Measurements from ENCODE around the gene SULT1E1.

Gene SULT1E1

GRCh38 chr4:69860052-69860451, at the start of gene SULT1E1:
SULT1E1 (minus strand) TSS chr4:69860145; CDS start chr4:69857644, 2,501 bp downstream.
- H3K9me3 Mint-ChIP-seq: no peaks in the 10 kb centered on the region
- H3K4me1 Mint-ChIP-seq (ENCODE audit: low read depth): no peaks in the 10 kb centered on the region
- no peak within 1 kb of the TSS for H3K27ac Mint-ChIP-seq
- H3K27me3 Mint-ChIP-seq (ENCODE audit: low read depth): peaks cover 3% of the 10 kb centered on the region
- H3K36me3 Mint-ChIP-seq (ENCODE audit: low read depth): no peaks in the 10 kb centered on the region
- H3K4me3 Mint-ChIP-seq: no peak within 1 kb of the TSS

DNA sequence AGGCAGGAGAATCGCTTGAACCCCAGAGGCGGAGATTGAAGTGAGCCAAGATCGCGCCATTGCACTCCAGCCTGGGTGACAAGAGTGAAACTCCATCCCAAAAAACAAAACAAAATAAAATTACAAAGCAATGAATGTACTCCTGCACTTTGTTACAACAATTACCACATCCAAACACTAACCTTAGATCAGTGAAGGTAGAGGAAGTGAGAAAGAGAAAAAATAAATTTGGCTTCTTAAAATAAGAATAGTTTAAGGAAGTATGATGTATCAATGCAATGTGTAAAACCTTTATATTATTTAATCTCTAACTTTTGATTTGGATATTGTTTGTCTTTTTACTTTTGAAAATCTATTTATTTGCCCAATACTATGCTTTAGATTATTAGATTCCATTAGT, 49.2 kb upstream of the SULT1E1 start:
- H3K4me1 Mint-ChIP-seq (ENCODE audit: low read depth): peaks cover 1% of the 10 kb centered on the region
- peaks cover 4% of the 10 kb centered on the region for H3K27me3 Mint-ChIP-seq (ENCODE audit: low read depth)
- no peak overlapping the region for H3K4me3 Mint-ChIP-seq
- H3K27ac Mint-ChIP-seq: no peak overlapping the region
- no peaks in the 10 kb centered on the region for H3K9me3 Mint-ChIP-seq
- H3K36me3 Mint-ChIP-seq (ENCODE audit: low read depth): no peaks in the 10 kb centered on the region

- Mint-ChIP-seq H3K4me3 (no peak overlapping the region), H3K27ac (no peak overlapping the region), H3K9me3 (no peaks in the 10 kb centered on the region), H3K36me3 (ENCODE audit: low read depth) (no peaks in the 10 kb centered on the region), H3K4me1 (ENCODE audit: low read depth) (peaks cover 1% of the 10 kb centered on the region), H3K27me3 (ENCODE audit: low read depth) (peaks cover 4% of the 10 kb centered on the region)
Measured at GRCh38 chr4:69907151-69907550, 47.2 kb upstream of the SULT1E1 start.

- H3K36me3 Mint-ChIP-seq (ENCODE audit: low read depth): no peaks in the 10 kb centered on the region
- no peaks in the 10 kb centered on the region for H3K4me1 Mint-ChIP-seq (ENCODE audit: low read depth)
- H3K27ac Mint-ChIP-seq: no peak overlapping the region
- H3K4me3 Mint-ChIP-seq: no peak overlapping the region
- H3K9me3 Mint-ChIP-seq: no peaks in the 10 kb centered on the region
- H3K27me3 Mint-ChIP-seq (ENCODE audit: low read depth): peaks cover 5% of the 10 kb centered on the region
Measured at GRCh38 chr4:69896530-69897116, 36.7 kb upstream of the SULT1E1 start.

DNA sequence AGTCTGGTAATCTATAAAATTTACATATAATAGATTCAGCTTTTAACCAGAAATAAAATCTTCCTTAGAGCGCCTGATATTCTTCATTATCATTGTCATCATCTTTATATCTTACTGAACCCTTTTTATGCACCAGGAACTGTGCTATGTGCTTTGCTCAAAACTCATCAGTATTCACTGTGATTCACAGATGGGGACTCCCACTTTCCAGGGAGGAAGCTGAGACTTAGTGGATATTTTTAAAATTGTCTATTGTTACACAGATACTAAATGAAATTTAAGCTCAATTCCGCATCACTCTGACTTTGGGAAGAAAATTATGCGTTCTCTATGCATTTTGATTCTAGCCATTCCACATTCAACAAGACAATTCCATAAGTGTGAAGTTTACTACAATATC, 34.8 kb upstream of the SULT1E1 start:
- Mint-ChIP-seq H3K4me1 (ENCODE audit: low read depth) (no peaks in the 10 kb centered on the region), H3K9me3 (no peaks in the 10 kb centered on the region), H3K36me3 (ENCODE audit: low read depth) (no peaks in the 10 kb centered on the region), H3K27me3 (ENCODE audit: low read depth) (peaks cover 5% of the 10 kb centered on the region), H3K27ac (no peak overlapping the region), H3K4me3 (no peak overlapping the region)

DNA sequence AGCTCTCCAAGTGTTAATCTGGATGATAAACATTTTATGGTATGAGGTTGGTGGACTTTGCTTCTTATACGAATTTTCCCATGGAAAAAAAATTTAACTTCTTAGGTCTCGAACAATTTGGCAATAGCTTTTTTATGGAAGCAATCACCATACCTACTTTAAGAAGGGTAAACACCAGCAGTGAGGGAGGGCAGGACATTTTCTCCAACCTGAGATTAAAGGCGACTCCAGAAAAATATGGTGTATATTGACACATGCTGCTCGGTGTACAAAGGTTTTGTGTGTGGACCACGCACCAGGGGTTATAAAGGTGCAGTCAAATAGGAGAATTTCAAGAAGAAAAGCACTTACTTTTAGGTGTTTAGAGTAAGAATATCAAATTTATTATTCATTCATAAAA, 34.2 kb upstream of the SULT1E1 start:
- no peaks in the 10 kb centered on the region for H3K36me3 Mint-ChIP-seq (ENCODE audit: low read depth)
- H3K9me3 Mint-ChIP-seq: no peaks in the 10 kb centered on the region
- no peaks in the 10 kb centered on the region for H3K4me1 Mint-ChIP-seq (ENCODE audit: low read depth)
- H3K27ac Mint-ChIP-seq: no peak overlapping the region
- peaks cover 5% of the 10 kb centered on the region for H3K27me3 Mint-ChIP-seq (ENCODE audit: low read depth)
- H3K4me3 Mint-ChIP-seq: no peak overlapping the region

- Mint-ChIP-seq H3K9me3 (no peaks in the 10 kb centered on the region), H3K36me3 (ENCODE audit: low read depth) (no peaks in the 10 kb centered on the region), H3K27me3 (ENCODE audit: low read depth) (peaks cover 7% of the 10 kb centered on the region), H3K27ac (no peak overlapping the region), H3K4me1 (ENCODE audit: low read depth) (peaks cover 3% of the 10 kb centered on the region), H3K4me3 (no peak overlapping the region)
Measured at GRCh38 chr4:69888336-69888735, 28.4 kb upstream of the SULT1E1 start.

- Mint-ChIP-seq H3K9me3 (no peaks in the 10 kb centered on the region), H3K27me3 (ENCODE audit: low read depth) (no peaks in the 10 kb centered on the region), H3K36me3 (ENCODE audit: low read depth) (no peaks in the 10 kb centered on the region), H3K27ac (no peak overlapping the region), H3K4me1 (ENCODE audit: low read depth) (no peaks in the 10 kb centered on the region), H3K4me3 (no peak overlapping the region)
Measured at GRCh38 chr4:69882150-69882549, 22.2 kb upstream of the SULT1E1 start.

GRCh38 chr4:69881173-69881773, 21.3 kb upstream of the SULT1E1 start:
- Mint-ChIP-seq H3K27ac (no peak overlapping the region), H3K36me3 (ENCODE audit: low read depth) (no peaks in the 10 kb centered on the region), H3K9me3 (no peaks in the 10 kb centered on the region), H3K27me3 (ENCODE audit: low read depth) (no peaks in the 10 kb centered on the region), H3K4me3 (no peak overlapping the region), H3K4me1 (ENCODE audit: low read depth) (no peaks in the 10 kb centered on the region)

DNA sequence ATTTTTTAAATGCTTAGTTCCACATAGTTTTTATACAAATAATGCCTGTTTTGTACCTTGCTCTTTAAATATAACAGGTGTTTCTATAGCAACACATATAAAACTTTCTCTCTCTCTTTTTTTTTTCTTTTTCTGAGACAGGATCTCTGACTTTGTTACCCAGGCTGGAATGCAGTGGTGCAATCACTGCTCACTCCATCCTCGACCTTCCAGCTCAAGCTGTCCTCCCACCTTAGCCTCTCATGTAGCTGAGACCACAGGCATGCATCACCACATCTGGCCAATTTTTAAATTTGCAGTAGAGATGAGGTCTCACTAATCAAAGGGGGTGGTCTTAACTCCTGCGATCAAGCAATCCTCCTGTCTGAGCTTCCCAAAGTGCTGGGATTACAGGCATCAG, 18.3 kb upstream of the SULT1E1 start:
- H3K4me1 Mint-ChIP-seq (ENCODE audit: low read depth): no peaks in the 10 kb centered on the region
- no peaks in the 10 kb centered on the region for H3K36me3 Mint-ChIP-seq (ENCODE audit: low read depth)
- H3K4me3 Mint-ChIP-seq: no peak overlapping the region
- no peaks in the 10 kb centered on the region for H3K27me3 Mint-ChIP-seq (ENCODE audit: low read depth)
- no peaks in the 10 kb centered on the region for H3K9me3 Mint-ChIP-seq
- H3K27ac Mint-ChIP-seq: no peak overlapping the region

DNA sequence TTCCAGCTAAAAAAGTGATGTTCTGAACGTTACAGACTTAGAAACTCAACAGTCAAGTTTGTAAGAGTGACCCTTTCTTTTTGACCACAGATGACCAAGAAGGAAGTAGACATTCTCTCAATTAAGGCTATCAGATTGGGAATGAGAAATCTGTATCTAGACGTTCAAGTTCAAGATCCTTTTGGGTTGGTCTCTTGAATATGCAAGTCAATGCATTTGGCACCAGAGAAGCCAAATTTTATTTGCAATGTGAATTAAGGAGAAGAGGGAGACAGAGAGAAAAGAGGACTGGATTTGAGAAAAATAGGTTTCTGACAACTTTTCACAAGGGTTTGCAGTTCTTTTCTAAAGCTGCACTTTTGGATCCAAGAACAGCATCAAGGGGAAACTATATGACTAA, 17.5 kb upstream of the SULT1E1 start:
- no peaks in the 10 kb centered on the region for H3K4me1 Mint-ChIP-seq (ENCODE audit: low read depth)
- no peak overlapping the region for H3K4me3 Mint-ChIP-seq
- H3K9me3 Mint-ChIP-seq: no peaks in the 10 kb centered on the region
- no peaks in the 10 kb centered on the region for H3K36me3 Mint-ChIP-seq (ENCODE audit: low read depth)
- no peaks in the 10 kb centered on the region for H3K27me3 Mint-ChIP-seq (ENCODE audit: low read depth)
- no peak overlapping the region for H3K27ac Mint-ChIP-seq

- H3K36me3 Mint-ChIP-seq (ENCODE audit: low read depth): no peaks in the 10 kb centered on the region
Measured at GRCh38 chr4:69876071-69876470, 16.1 kb upstream of the SULT1E1 start.

DNA sequence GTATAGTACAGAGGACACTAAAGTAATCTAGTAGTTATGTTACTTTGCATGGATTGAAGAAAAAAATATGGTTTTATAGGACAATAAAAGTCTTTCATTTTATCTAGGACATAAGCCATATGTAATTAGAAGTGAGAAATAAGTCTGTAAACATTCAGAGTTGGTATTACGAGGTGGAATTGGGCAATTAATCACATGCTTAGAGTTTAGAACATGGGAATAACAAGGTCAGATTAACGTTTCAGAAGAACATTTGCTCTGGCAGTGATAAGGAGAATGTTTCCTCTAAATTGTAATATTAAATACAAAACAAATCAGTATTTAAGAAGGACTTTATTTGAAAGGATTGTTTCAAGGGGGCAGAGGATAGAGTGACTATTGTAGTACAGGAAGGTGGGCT, 15.6 kb upstream of the SULT1E1 start:
- no peaks in the 10 kb centered on the region for H3K4me1 Mint-ChIP-seq (ENCODE audit: low read depth)
- H3K4me3 Mint-ChIP-seq: no peak overlapping the region
- no peaks in the 10 kb centered on the region for H3K27me3 Mint-ChIP-seq (ENCODE audit: low read depth)
- H3K9me3 Mint-ChIP-seq: no peaks in the 10 kb centered on the region
- no peaks in the 10 kb centered on the region for H3K36me3 Mint-ChIP-seq (ENCODE audit: low read depth)
- H3K27ac Mint-ChIP-seq: no peak overlapping the region

More at GRCh38 chr4:69876071-69876470, 16.1 kb upstream of the SULT1E1 start:
- H3K27ac Mint-ChIP-seq: no peak overlapping the region
- H3K4me3 Mint-ChIP-seq: no peak overlapping the region
- H3K9me3 Mint-ChIP-seq: no peaks in the 10 kb centered on the region
- no peaks in the 10 kb centered on the region for H3K27me3 Mint-ChIP-seq (ENCODE audit: low read depth)
- H3K4me1 Mint-ChIP-seq (ENCODE audit: low read depth): no peaks in the 10 kb centered on the region

- no peak overlapping the region for H3K4me3 Mint-ChIP-seq
- H3K27me3 Mint-ChIP-seq (ENCODE audit: low read depth): no peaks in the 10 kb centered on the region
- no peaks in the 10 kb centered on the region for H3K36me3 Mint-ChIP-seq (ENCODE audit: low read depth)
- H3K4me1 Mint-ChIP-seq (ENCODE audit: low read depth): no peaks in the 10 kb centered on the region
- no peak overlapping the region for H3K27ac Mint-ChIP-seq
- H3K9me3 Mint-ChIP-seq: no peaks in the 10 kb centered on the region
Measured at GRCh38 chr4:69874507-69874906, 14.6 kb upstream of the SULT1E1 start.

GRCh38 chr4:69861756-69862155, 1.8 kb upstream of the SULT1E1 start:
- no peak overlapping the region for H3K4me3 Mint-ChIP-seq
- H3K27ac Mint-ChIP-seq: no peak overlapping the region
- H3K4me1 Mint-ChIP-seq (ENCODE audit: low read depth): no peaks in the 10 kb centered on the region
- no peaks in the 10 kb centered on the region for H3K36me3 Mint-ChIP-seq (ENCODE audit: low read depth)
- H3K27me3 Mint-ChIP-seq (ENCODE audit: low read depth): no peaks in the 10 kb centered on the region
- no peaks in the 10 kb centered on the region for H3K9me3 Mint-ChIP-seq
